Esophagus squamous epithelium (tissue), 5 donors: Measurements from ENCODE around the gene ARG1. TPM values are rescaled to one million over a fixed set of nuclear protein-coding genes. Genes with fewer than 3 reads are reported as not detected.
"Not testable (repeated sequence)": the region's sequence is repeated elsewhere in the genome, so short reads cannot be mapped to it uniquely, and the experiment has no call there.

ENCODE experiments used
- DNase-seq: peaks from one replicate; lab custom pipeline; 2025; lab: John Stamatoyannopoulos, UW
- H3K27ac ChIP-seq, 4 donors: fragments of 200-600 bp; sonication (generic); one replicate each; pipeline ENCODE4 v1.5.1; 2016 to 2019; ENCODE audit warnings: mild to moderate bottlenecking in 1 of 4
- H3K27me3 ChIP-seq, 4 donors: fragments of 200-600 bp; sonication (generic); 1 replicate in 3 of 4; 2 replicates in 1 of 4; pipeline versions ENCODE4 v1.5.1 to v1.6.0; 2017 to 2021; ENCODE audit warnings: antibody characterized with exemption in 1 of 4
- H3K36me3 ChIP-seq, 3 donors: fragments of 200-600 bp; sonication (generic); one replicate each; pipeline ENCODE4 v1.5.1; 2016 to 2019
- H3K4me1 ChIP-seq, 3 donors: fragments of 200-600 bp; sonication (generic); one replicate each; pipeline ENCODE4 v1.5.1; 2017 to 2019
- H3K4me3 ChIP-seq, 4 donors: fragments of 200-600 bp; sonication (generic); 1 replicate in 3 of 4; 2 replicates in 1 of 4; pipeline ENCODE4 v1.5.1; 2016 to 2019; ENCODE audit warnings: mild to moderate bottlenecking in 2 of 4, moderate library complexity in 1 of 4
- H3K9me3 ChIP-seq, 3 donors: fragments of 200-600 bp; sonication (generic); one replicate each; pipeline ENCODE4 v1.5.1; 2016 to 2019
- POLR2A ChIP-seq, 4 donors: fragments of 450-650 bp; IDR thresholded peaks; one replicate each; pipeline ENCODE4 v1.6.1; 2017; ENCODE audit warnings: antibody characterized with exemption in 4 of 4, mild to moderate bottlenecking in 4 of 4, moderate library complexity in 3 of 4
- WGBS, 2 donors: methylation state at CpG; one replicate each; pipeline ENCODE4 v1.1.5; 2018; 5-methylcytosine and 5-hydroxymethylcytosine counted together
- intact Hi-C: fragments of 100-400 bp; cut with DNase I; formaldehyde crosslinking; loops from one replicate; pipeline ENCODE4 v1.15.0; 2022
- total RNA-seq, 4 donors: library from RNA; depleted of rRNA; stranded (reverse); fragments of >200 nt; gene quantifications; one replicate each; pipeline ENCODE4 v1.1.0, GENCODE V29; 2016
- TF ChIP-seq, protein P1 (sequence below), 6 experiments: fragments of 450-650 bp in 4 of 6; fragments of 200-600 bp in 2 of 6; sonication (generic) in 2 of 6; IDR thresholded peaks; one replicate each; pipeline ENCODE4 v1.5.1; 2016 to 2019; ENCODE audit warnings: antibody characterized with exemption in 6 of 6, mild to moderate bottlenecking in 4 of 6, moderate library complexity in 4 of 6
- donor health status: DM: yes; HTN: yes; CAD: no.

ARG1 gene
- total RNA-seq, result 1 to 10 TPM in 1 of 4 donors, under 1 TPM in 1, not detected in 2; 0.19 to 2.7 TPM

DNA sequence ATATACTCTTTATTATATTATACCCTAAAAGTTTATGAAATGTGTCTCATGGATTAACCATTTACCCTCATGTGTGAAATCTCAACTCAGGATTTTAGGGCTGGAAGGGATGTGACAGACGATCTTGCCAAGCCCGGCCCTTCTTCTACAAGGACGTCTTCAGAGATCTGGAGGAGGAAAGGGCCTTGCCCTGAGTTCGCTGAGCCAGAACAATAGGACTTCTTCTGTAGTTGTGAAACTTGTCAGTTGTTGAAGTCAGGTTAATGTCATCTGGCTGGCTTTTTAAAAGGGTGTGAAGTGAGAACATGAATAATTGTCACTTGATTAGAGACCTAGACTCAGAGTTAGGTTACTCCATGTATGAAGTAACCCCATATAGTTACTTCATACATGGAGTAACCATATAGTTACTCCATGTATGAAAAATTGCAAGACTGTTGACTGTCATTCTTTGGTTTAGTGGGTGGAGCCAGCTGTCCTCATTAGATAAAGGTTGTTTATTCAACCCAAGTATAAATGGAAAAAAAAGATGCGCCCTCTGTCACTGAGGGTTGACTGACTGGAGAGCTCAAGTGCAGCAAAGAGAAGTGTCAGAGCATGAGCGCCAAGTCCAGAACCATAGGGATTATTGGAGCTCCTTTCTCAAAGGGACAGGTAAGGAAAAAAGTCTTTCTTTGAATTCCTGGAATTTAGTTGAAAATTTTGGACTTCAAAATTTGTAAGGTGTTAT, at the start of gene ARG1:
Gene ARG1, plus strand, starts transcription at position 541 of the 730 bp plus-strand sequence. Its CDS starts 57 bp downstream, at position 598.
- intact Hi-C loops, result no loop called here
- TF ChIP-seq, protein P1, sequence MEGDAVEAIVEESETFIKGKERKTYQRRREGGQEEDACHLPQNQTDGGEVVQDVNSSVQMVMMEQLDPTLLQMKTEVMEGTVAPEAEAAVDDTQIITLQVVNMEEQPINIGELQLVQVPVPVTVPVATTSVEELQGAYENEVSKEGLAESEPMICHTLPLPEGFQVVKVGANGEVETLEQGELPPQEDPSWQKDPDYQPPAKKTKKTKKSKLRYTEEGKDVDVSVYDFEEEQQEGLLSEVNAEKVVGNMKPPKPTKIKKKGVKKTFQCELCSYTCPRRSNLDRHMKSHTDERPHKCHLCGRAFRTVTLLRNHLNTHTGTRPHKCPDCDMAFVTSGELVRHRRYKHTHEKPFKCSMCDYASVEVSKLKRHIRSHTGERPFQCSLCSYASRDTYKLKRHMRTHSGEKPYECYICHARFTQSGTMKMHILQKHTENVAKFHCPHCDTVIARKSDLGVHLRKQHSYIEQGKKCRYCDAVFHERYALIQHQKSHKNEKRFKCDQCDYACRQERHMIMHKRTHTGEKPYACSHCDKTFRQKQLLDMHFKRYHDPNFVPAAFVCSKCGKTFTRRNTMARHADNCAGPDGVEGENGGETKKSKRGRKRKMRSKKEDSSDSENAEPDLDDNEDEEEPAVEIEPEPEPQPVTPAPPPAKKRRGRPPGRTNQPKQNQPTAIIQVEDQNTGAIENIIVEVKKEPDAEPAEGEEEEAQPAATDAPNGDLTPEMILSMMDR (IDR thresholded peaks at IDR 0.05), result no peak
- TF ChIP-seq POLR2A (IDR thresholded peaks at IDR 0.05), result no peak
- no peaks in the 10 kb centered on the region for H3K27me3 ChIP-seq
- H3K9me3 ChIP-seq, result no peaks in the 10 kb centered on the region
- H3K4me3 ChIP-seq, result no peak within 1 kb of the TSS
- peaks cover 0 to 35% (median 0%) of the 10 kb centered on the region in 3 donors for H3K36me3 ChIP-seq
- no peak for DNase-seq
- no peaks in the 10 kb centered on the region for H3K4me1 ChIP-seq
- WGBS, 2 donors, result 79 to 83% methylated on average over 6 of the region's 6 CpGs
- H3K27ac ChIP-seq, result no peak within 1 kb of the TSS

DNA sequence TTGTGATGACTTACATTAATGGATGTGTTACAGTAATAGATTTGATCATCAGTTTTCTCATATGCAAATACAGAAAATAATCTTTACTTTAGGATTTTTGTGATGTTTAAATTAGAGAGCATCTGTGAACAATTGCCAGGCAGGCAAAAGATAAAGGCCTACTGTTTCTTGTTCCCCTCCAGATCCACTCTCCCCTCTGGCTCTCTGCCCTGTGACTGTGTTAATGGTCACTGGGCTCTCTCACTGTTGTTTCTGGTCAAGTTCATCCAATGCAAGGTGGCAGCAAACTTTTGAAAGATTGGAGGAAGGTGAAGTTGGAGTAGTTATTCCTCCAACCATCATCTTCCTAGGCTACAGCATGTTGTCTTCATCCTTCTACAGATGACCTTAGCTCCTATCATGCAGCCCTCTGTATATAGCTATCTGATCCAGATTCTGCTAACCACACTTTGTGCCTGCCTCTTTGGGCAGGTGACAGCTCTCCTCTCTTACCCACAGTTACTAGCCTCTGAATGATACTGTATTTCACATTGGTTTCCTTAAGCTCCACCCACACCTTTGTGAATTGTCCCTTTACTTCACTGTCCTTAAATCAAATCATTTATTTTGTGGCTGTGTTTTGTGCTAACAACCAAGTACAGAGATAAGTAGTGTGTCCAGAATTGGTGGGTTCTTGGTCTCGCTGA, 48.9 kb upstream of the ARG1 start:
- TF ChIP-seq POLR2A (IDR thresholded peaks at IDR 0.05), result no peak
- TF ChIP-seq, protein P1 (IDR thresholded peaks at IDR 0.05), result no peak
- Histone ChIP-seq H3K27ac (no peak overlapping the region), H3K4me1 (no peaks in the 10 kb centered on the region), H3K36me3 (no peaks in the 10 kb centered on the region), H3K9me3 (no peaks in the 10 kb centered on the region), H3K4me3 (no peak overlapping the region), H3K27me3 (no peaks in the 10 kb centered on the region)
- intact Hi-C loops, result no loop called here
- DNase-seq, result no peak
- 75 to 93% methylated on average over 1 of the region's 1 CpG for WGBS, 2 donors

DNA sequence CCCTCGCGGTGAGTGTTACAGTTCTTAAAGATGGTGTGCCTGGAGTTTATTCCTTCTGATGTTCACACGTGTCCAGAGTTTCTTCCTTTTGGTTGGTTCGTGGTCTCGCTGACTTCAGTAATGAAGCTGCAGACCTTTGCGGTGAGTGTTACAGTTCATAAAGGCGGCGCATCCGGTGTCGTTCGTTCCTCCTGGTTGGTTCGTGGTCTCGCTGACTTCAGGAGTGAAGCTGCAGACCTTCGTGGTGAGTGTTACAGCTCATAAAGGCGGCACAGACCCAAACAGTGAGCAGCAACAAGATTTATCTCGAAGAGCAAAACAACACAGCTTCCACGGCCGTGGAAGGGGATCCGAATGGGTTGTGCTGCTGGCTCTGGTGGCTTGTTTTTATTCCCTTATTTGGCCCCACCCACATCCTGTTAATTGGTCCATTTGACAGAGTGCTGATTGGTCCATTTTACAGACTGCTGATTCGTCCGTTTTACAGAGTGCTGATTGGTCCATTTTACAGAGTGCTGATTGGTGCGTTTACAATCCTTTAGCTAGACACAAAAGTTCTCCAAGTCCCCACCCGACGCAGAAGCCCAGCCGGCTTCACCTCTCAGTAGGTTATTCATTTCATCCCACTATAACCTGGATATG, 48.2 kb upstream of the ARG1 start:
- Histone ChIP-seq H3K27me3 (no peaks in the 10 kb centered on the region), H3K36me3 (no peaks in the 10 kb centered on the region), H3K4me1 (no peaks in the 10 kb centered on the region), H3K9me3 (no peaks in the 10 kb centered on the region), H3K4me3 (no peak overlapping the region), H3K27ac (no peak overlapping the region)
- WGBS, 2 donors, result 91 to 93% methylated on average over 21 of the region's 25 CpGs
- TF ChIP-seq, protein P1 (IDR thresholded peaks at IDR 0.05), result no peak
- no peak for TF ChIP-seq POLR2A (IDR thresholded peaks at IDR 0.05)
- DNase-seq, result no peak
- intact Hi-C loops, result no loop called here

DNA sequence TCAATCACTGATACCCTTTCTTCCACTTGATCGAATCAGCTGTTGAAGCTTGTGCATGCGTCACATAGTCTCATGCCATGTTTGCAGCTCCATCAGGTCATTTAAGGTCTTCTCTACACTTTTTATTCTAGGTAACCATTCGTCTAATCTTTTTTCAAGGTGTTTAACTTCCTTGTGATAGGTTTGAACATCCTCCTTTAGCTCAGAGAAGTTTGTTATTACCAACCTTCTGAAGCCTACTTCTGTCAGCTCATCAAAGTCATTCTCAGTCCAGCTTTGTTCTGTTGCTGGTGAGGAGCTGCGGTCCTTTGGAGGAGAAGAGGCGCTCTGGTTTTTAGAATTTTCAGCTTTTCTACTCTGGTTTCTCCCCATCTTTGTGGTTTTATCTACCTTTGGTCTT, 42.1 kb upstream of the ARG1 start:
- intact Hi-C loops, result loop anchor here (10.0 kb wide), 2 partner anchors 346 to 646 kb away; no protein-coding TSS in a partner anchor
- WGBS, 2 donors, result 71 to 91% methylated on average over 5 of the region's 5 CpGs

DNA sequence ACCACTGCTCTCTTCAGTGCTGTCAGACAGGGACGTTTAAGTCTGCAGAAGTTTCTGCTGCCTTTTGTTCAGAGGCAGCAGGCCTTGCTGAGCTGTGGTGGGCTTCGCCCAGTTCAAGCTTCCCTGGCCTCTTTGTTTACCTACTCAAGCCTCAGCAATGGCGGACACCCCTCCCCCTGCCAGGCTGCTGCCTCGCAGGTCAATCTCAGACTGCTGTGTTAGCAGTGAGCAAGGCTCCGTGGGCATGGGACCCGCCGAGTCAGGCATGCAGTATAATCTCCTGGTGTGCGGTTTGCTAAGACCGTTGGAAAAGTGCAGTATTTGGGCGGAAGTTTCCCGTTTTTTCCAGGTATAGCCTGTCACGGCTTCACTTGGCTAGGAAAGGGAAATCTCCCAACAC, 41.3 kb upstream of the ARG1 start:
- not testable (repeated sequence) for H3K4me1 ChIP-seq
- 90% methylated on average over 4 of the region's 12 CpGs; no CpG with 5 or more reads in 1 of the 2 donors for WGBS, 2 donors

More for the DNA sequence above, 42.1 kb upstream of the ARG1 start:
- not testable (repeated sequence) for DNase-seq, H3K4me1 ChIP-seq, H3K27me3 ChIP-seq, H3K36me3 ChIP-seq, H3K4me3 ChIP-seq, H3K27ac ChIP-seq, H3K9me3 ChIP-seq

More for the DNA sequence above, 41.3 kb upstream of the ARG1 start:
- not testable (repeated sequence) for DNase-seq, H3K27ac ChIP-seq, H3K4me3 ChIP-seq, H3K27me3 ChIP-seq, H3K9me3 ChIP-seq, H3K36me3 ChIP-seq
- intact Hi-C loops, result loop anchor here (10.0 kb wide), 2 partner anchors 347 to 647 kb away; no protein-coding TSS in a partner anchor
